HepG2 (cell line): ENCODE measurements around the gene KLHDC1. TPM values are rescaled to one million over a fixed set of nuclear protein-coding genes. Genes with fewer than 3 reads are reported as not detected.

Experiments used
- CEBPG ChIP-seq: IDR thresholded peaks from 2 replicates; pipeline ENCODE4 v1.6.1; 2016
- DNMT1 ChIP-seq: sonication (generic); formaldehyde crosslinking; IDR thresholded peaks from 2 replicates; pipeline ENCODE4 v1.5.1; 2020; ENCODE audit warnings: mild to moderate bottlenecking, missing genetic modification reagents
- GATA4 ChIP-seq: sonication (generic); IDR thresholded peaks from 2 replicates; pipeline ENCODE4 v1.6.1; 2016; ENCODE audit warnings: antibody characterized with exemption, low read depth, borderline replicate concordance
- IRF9 ChIP-seq: sonication (generic); formaldehyde crosslinking; IDR thresholded peaks from 2 replicates; pipeline ENCODE4 v1.8.0; 2022; ENCODE audit warnings: missing genetic modification reagents, mild to moderate bottlenecking, borderline replicate concordance
- ISL2 ChIP-seq: sonication (generic); formaldehyde crosslinking; IDR thresholded peaks from 2 replicates; pipeline ENCODE4 v1.5.0; 2020; ENCODE audit warnings: missing genetic modification reagents
- KAT8 ChIP-seq: IDR thresholded peaks from 2 replicates; pipeline ENCODE4 v1.6.1; 2016; ENCODE audit warnings: missing genetic modification reagents, missing compliant biosample characterization
- LCORL ChIP-seq, 2 experiments: fragments of 450-650 bp in 1 of 2; sonication (generic) in 1 of 2; formaldehyde crosslinking in 1 of 2; IDR thresholded peaks; 2 replicates each; pipeline versions ENCODE4 v1.5.0 to v1.6.1; 2017 to 2020; ENCODE audit warnings: antibody characterized with exemption in 1 of 2, missing genetic modification reagents in 1 of 2
- RBM39 ChIP-seq: fragments of 200-400 bp; formaldehyde crosslinking; IDR thresholded peaks from one replicate; pipeline ENCODE4 v1.6.1; 2018; ENCODE audit warnings: antibody characterized with exemption, mild to moderate bottlenecking, low read depth, low read length; ENCODE audit not compliant: poor library complexity, severe bottlenecking
- TMF1 ChIP-seq: sonication (generic); formaldehyde crosslinking; IDR thresholded peaks from 2 replicates; pipeline ENCODE4 v1.8.1; 2022; ENCODE audit warnings: low read depth, missing genetic modification reagents
- ZFAT ChIP-seq: sonication (generic); formaldehyde crosslinking; conservative IDR thresholded peaks from 2 replicates; pipeline ENCODE4 v1.8.1; 2023; ENCODE audit warnings: missing genetic modification reagents, inconsistent platforms
- ZNF331 ChIP-seq: sonication (generic); formaldehyde crosslinking; IDR thresholded peaks from 2 replicates; pipeline ENCODE4 v1.4.0; 2020; ENCODE audit warnings: missing genetic modification reagents
- ZNF333 ChIP-seq: sonication (generic); formaldehyde crosslinking; IDR thresholded peaks from 2 replicates; pipeline ENCODE4 v1.4.0; 2020; ENCODE audit warnings: mild to moderate bottlenecking, missing genetic modification reagents, borderline replicate concordance
- ZNF44 ChIP-seq: sonication (generic); formaldehyde crosslinking; IDR thresholded peaks from 2 replicates; pipeline ENCODE4 v1.5.1; 2020; ENCODE audit warnings: mild to moderate bottlenecking, missing genetic modification reagents
- ZNF704 ChIP-seq: sonication (generic); formaldehyde crosslinking; IDR thresholded peaks from 2 replicates; pipeline ENCODE4 v1.8.1; 2023; ENCODE audit warnings: mild to moderate bottlenecking, inconsistent platforms, moderate library complexity, missing genetic modification reagents, borderline replicate concordance
- polyA plus RNA-seq, 8 experiments: library from polyadenylated mRNA; depleted of rRNA in 3 of 8; stranded (reverse) in 7 of 8; unstranded in 1 of 8; fragments of >200 nt; fragmentation: Illumina TruSeq in 4 of 8; extraction: Trizol in 4 of 8; gene quantifications; 2 replicates each; pipeline versions ENCODE4 v1.2.1 to v1.2.3, GENCODE V29; 2011 to 2016; ENCODE audit warnings: low read depth in 4 of 8, missing spikeins in 1 of 8, mixed read lengths in 1 of 8; ENCODE audit not compliant: insufficient read depth in 1 of 8
- total RNA-seq, 5 experiments: library from RNA; depleted of rRNA; stranded (reverse); fragments of >200 nt; fragmentation: Illumina TruSeq; extraction: Trizol; gene quantifications; 2 replicates each; pipeline ENCODE4 v1.2.3, GENCODE V29; 2016; ENCODE audit warnings: low read depth in 1 of 5
- TF ChIP-seq, protein P1 (sequence below): sonication (generic); formaldehyde crosslinking; IDR thresholded peaks from 2 replicates; pipeline ENCODE4 v1.4.0; 2020; ENCODE audit warnings: mild to moderate bottlenecking, missing genetic modification reagents, borderline replicate concordance
- TF ChIP-seq, protein P2 (sequence below): sonication (generic); formaldehyde crosslinking; IDR thresholded peaks from 2 replicates; pipeline ENCODE4 v1.4.0; 2020; ENCODE audit warnings: missing genetic modification reagents
- TF ChIP-seq, protein P3 (sequence below): sonication (generic); formaldehyde crosslinking; IDR thresholded peaks from 2 replicates; pipeline ENCODE4 v1.4.0; 2020; ENCODE audit warnings: missing genetic modification reagents, mild to moderate bottlenecking, borderline replicate concordance

Gene KLHDC1
- total and polyA plus RNA-seq, 2 of the 13 experiments (the other 11 are each of a cell fraction or from before 2014, with no cell fraction given): 0.11 TPM; not detected in 1

GRCh38 chr14:49687942-49688700, 4.8 kb upstream of the KLHDC1 start, which contains the start of gene POLE2 (continued):
- peak; percentile 50; the same call in 1 of the 2 replicates for TF ChIP-seq KAT8 (CRISPR knock-in tag)
- no peak for TF ChIP-seq ZNF333 (CRISPR knock-in tag)
- TF ChIP-seq, protein P1, sequence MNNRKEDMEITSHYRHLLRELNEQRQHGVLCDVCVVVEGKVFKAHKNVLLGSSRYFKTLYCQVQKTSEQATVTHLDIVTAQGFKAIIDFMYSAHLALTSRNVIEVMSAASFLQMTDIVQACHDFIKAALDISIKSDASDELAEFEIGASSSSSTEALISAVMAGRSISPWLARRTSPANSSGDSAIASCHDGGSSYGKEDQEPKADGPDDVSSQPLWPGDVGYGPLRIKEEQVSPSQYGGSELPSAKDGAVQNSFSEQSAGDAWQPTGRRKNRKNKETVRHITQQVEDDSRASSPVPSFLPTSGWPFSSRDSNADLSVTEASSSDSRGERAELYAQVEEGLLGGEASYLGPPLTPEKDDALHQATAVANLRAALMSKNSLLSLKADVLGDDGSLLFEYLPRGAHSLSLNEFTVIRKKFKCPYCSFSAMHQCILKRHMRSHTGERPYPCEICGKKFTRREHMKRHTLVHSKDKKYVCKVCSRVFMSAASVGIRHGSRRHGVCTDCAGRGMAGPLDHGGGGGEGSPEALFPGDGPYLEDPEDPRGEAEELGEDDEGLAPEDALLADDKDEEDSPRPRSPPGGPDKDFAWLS (CRISPR knock-in tag): 0 out of 2 replicates have a peak, but pooled peaks have one; percentile 47
- peak; percentile 77; the same call in 1 of the 2 replicates for TF ChIP-seq ZNF44 (CRISPR knock-in tag)
- no peak for TF ChIP-seq ZFAT
- TF ChIP-seq, protein P2, sequence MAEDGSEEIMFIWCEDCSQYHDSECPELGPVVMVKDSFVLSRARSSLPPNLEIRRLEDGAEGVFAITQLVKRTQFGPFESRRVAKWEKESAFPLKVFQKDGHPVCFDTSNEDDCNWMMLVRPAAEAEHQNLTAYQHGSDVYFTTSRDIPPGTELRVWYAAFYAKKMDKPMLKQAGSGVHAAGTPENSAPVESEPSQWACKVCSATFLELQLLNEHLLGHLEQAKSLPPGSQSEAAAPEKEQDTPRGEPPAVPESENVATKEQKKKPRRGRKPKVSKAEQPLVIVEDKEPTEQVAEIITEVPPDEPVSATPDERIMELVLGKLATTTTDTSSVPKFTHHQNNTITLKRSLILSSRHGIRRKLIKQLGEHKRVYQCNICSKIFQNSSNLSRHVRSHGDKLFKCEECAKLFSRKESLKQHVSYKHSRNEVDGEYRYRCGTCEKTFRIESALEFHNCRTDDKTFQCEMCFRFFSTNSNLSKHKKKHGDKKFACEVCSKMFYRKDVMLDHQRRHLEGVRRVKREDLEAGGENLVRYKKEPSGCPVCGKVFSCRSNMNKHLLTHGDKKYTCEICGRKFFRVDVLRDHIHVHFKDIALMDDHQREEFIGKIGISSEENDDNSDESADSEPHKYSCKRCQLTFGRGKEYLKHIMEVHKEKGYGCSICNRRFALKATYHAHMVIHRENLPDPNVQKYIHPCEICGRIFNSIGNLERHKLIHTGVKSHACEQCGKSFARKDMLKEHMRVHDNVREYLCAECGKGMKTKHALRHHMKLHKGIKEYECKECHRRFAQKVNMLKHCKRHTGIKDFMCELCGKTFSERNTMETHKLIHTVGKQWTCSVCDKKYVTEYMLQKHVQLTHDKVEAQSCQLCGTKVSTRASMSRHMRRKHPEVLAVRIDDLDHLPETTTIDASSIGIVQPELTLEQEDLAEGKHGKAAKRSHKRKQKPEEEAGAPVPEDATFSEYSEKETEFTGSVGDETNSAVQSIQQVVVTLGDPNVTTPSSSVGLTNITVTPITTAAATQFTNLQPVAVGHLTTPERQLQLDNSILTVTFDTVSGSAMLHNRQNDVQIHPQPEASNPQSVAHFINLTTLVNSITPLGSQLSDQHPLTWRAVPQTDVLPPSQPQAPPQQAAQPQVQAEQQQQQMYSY (CRISPR knock-in tag): peak; percentile 60; the same call in 1 of the 2 replicates
- no peak for TF ChIP-seq LCORL (IDR thresholded peaks at IDR 0.05)
- TF ChIP-seq LCORL (CRISPR knock-in tag; IDR thresholded peaks at IDR 0.05): 0 out of 2 replicates have a peak, but pooled peaks have one; percentile 19
- TF ChIP-seq TMF1: peak; percentile 66; the same call in 1 of the 2 replicates
- peak; percentile 94; the same call in 1 of the 2 replicates for TF ChIP-seq IRF9 (CRISPR knock-in tag)
- TF ChIP-seq, protein P3, sequence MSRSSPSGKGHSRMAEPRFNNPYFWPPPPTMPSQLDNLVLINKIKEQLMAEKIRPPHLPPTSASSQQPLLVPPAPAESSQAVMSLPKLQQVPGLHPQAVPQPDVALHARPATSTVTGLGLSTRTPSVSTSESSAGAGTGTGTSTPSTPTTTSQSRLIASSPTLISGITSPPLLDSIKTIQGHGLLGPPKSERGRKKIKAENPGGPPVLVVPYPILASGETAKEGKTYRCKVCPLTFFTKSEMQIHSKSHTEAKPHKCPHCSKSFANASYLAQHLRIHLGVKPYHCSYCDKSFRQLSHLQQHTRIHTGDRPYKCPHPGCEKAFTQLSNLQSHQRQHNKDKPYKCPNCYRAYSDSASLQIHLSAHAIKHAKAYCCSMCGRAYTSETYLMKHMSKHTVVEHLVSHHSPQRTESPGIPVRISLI: peak; percentile 60; the same call in 1 of the 2 replicates
- TF ChIP-seq ZNF704: peak; percentile 85; the same call in 1 of the 2 replicates
- TF ChIP-seq CEBPG (CRISPR knock-in tag): 0 out of 2 replicates have a peak, but pooled peaks have one; percentile 4
- TF ChIP-seq RBM39: no peak
- peak; percentile 79 for TF ChIP-seq ZNF331 (CRISPR knock-in tag)
- TF ChIP-seq DNMT1 (CRISPR knock-in tag): peak; percentile 74; the same call in 1 of the 2 replicates
- no peak; the same call in 1 of the 2 replicates for TF ChIP-seq ISL2
- TF ChIP-seq GATA4: 0 out of 2 replicates have a peak, but pooled peaks have one; percentile 16
